ENCODE results near the gene CCDC92.

CCDC92 gene

DNA sequence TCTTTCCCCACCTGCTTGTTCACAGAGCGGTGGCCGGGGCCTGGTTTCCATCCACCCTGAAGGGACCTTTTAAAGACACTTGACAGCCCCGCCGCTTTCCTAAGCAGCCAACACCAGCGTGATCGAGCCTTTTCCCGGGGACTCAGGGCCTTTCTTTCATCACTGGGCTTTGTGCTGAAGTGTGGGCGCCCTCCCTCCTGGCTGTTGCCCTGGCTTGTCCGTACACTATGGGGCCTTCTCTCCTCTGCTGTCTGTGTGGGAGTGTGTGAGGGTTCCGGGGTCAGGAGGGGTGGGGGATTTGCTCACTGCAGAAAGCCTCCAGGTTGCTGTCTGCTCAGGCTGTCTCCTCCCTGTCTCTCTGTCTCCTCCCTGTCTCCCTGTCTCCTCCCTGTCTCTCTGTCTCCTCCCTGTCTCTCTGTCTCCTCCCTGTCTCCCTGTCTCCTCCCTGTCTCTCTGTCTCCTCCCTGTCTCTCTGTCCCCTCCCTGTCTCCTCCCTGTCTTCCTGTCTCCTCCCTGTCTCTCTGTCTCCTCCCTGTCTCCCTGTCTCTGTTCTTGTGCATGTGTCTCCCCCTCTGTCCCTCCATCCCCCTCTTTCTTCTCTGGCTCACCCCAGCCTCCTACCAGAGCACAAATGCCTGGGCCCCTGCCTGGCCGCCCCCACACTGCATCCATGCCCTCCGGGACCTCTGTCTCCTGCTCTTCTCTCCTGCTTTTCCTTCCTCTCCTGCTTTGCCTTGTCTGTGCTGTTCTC lies 64.7 kb downstream of the CCDC92 start:
- DNase-seq = no peak

DNA sequence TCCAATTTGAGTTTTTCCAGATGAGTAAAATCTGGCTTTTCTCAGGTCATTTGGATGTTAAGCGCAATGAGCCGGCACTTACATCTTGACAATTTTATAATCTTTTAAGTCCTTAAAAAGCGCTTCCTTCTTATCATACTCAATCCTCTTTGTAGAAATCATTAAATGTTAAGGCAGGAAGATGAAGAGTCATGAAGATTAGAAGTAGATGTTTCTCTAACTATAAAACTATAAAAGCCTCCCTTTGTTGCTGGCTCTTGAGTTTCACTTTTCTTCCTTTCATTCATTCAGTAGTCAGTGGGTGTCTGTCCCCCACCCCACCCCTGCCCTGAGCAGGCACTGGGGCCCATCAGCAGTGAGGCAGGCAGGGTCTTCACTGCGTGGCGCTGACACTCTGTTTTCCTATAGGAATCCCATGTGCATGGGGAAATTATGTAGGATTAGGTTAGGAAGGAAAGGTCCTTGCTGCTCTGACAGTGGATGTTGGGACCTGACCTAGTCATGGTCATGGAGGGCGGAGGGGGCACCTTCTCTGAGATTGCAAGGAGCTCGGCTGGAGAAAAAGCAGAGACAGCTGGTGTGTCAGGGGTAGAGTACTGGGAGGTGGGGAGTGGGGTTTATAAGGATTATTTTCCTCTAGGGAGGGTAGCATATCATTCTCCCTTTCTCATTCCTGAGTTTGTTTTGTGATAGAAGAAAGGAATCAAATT lies 65.8 kb downstream of the CCDC92 start:
- no peak for DNase-seq

DNA sequence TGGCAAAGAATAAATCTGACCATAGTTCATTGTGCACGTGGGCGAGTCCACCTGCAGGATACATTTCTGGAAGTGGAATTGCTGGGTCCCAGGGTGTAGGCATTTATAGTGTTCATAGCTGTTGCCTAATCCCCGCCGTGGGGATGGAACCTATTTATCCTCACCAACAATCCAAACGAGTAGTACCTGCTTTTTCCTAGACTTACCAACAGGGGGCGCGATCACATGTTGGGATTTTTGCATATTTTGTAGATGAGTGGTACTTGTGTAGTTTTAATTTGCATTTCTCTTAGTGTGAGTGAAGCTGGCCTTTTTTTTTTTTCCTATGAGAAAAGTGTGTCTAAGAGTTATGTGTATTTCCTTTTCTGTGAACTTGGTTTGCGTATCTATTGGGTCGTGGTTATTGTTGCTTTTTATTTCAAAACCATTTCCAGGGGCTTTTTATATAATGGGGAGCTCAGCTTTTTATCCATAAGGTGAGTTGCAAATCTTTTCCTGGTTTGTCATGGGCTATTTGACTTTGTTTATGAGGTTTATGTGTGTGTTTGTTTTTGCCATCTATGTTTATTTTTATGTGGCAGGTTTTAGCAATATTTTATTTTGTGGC lies 67.2 kb downstream of the CCDC92 start:
- DNase-seq = peak; percentile 53

DNA sequence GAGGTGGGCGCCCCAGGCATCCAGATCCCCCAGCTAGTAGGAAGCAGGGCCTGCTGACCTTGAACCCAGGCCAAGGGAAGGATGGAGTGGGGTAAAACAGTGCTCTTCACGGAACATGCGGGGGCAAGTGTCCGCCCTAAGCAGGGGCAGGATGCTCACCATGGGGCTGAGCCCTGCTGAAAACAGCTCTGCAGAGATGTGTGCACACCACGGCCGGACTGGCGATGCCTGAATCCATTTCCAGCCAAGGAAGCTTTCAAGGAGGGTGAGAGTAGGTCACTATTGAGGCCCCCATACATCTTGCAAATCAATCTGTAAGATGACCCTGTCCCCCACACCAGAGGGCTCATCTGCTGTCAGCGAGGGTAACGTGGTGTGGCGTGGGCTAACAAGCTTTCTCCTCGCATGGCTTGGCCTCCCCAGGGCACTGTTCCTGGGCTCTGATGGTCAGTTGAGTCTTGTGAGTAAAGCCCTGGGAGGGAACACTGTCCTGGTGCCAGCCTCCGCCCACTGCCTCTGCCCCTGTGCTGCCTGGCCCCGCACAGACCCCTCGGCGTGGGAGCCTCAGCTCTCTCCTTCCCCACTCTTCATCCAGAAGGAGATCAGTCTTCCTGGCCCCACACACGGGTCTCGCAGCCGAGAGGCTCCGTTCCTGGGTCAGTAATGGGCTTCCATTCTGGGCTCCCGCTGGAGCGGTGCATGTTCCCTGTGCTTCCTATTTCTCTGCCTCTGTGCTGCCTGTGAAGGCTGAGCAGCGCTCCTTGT lies 69.1 kb downstream of the CCDC92 start:
- DNase-seq = no peak

- no peak for DNase-seq
Observed at GRCh38 chr12:123902821-123903220, 69.8 kb downstream of the CCDC92 start.

GRCh38 chr12:123900871-123901376 lies 71.7 kb downstream of the CCDC92 start:
- peak; percentile 24 for DNase-seq

DNA sequence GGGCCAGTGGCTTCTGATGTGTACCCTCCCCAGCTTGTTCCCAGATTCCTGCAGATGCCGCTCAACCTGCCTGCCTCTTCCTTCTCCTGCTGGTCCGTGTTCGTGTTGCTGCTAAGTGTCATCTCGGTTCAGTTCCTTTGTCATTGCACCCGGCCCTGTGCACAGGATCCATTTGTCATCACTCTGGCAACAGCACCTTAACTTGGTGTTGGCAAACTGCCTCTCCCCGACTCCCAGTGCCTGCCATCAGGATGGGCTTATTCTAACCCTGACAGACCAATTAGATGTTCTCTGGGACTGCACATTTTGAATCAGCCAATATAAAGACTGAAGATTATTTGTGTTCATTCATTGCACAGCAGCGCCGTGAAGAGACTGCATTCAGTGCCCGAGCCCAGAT lies 73.3 kb downstream of the CCDC92 start:
- DNase-seq = no peak

DNA sequence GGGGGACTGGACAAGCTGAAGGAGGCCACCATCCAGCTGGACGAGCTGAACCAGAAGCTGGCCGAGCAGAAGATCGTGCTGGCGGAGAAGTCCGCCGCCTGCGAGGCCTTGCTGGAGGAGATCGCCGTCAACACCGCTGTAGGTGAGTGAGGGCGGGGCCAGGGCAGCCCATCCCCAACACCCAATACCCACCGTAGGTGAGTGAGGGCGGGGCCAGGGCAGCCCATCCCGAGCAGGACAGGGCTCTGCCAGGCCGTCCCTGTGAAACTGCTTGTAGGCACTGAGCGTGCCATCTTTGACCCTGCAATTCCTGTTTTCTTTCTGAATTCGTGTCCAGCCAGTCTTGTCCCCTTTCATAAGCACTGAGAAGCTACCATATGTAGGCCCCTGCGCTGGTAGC lies 74.0 kb downstream of the CCDC92 start:
- no peak for DNase-seq

DNA sequence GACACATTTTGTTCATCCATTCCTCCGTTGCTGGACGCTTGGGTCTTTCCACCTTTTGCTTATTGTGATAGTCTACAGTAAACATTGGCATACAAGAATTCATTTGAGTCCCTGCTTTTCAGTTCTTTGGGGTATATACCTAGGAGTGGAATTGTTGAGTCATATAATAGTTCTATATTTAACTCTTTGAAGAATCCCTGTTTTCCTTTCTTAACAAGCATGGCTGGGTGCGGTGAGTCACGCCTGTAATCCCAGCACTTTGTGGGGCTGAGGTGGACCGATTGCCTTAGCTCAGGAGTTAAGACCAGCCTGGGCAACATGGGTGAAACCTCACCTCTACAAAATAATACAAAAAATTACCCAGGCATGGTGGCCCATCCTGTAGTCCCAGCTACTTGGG lies 75.4 kb downstream of the CCDC92 start:
- DNase-seq = no peak

- DNase-seq = no peak
Observed at GRCh38 chr12:123896767-123897166, 75.9 kb downstream of the CCDC92 start.

GRCh38 chr12:123895451-123895850 lies 77.2 kb downstream of the CCDC92 start:
- no peak for DNase-seq

- DNase-seq = no peak
Observed at GRCh38 chr12:123894823-123895345, 77.7 kb downstream of the CCDC92 start.

- no peak for DNase-seq
Observed at GRCh38 chr12:123893276-123893675, 79.4 kb downstream of the CCDC92 start.

DNA sequence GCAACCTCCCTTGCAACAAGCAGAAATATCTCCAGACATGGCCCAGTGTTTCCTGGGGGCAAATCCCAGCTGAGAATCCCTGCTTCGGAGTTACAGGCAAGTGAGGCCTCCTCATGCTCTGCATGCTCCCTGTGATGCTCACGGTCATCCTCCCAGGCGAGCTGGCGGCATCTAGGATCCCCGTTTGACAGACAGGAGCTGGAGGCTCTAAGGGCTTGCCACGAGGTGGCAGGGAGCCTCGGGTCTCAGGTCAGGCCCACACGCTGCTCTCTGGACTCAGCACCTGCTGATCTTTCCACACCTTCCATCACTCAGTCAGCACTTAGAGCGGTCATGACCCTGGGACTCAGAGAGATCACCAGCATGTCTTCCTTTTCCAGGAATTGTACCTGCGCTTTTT lies 79.8 kb downstream of the CCDC92 start:
- no peak for DNase-seq

DNA sequence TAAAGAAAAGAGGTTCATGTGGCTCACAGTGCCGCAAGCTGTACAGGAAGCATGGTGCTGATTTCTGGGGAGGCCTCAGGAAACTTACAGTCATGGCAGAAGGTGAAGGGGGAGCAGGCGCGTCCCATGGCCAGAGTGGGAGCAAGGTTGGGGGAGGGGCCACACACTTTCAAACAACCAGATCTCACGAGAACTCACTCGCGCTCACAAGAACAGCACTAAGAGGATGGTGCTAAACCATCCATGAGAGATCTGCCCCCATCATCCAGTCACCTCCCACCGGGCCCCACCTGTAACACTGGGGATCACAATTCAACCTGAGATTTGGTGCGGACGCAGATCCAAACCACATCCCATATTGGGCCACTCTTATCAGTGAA lies 80.5 kb downstream of the CCDC92 start:
- no peak for DNase-seq

GRCh38 chr12:123891516-123892179 lies 81.0 kb downstream of the CCDC92 start:
- DNase-seq = no peak

GRCh38 chr12:123891011-123891410 lies 81.6 kb downstream of the CCDC92 start:
- no peak for DNase-seq

DNA sequence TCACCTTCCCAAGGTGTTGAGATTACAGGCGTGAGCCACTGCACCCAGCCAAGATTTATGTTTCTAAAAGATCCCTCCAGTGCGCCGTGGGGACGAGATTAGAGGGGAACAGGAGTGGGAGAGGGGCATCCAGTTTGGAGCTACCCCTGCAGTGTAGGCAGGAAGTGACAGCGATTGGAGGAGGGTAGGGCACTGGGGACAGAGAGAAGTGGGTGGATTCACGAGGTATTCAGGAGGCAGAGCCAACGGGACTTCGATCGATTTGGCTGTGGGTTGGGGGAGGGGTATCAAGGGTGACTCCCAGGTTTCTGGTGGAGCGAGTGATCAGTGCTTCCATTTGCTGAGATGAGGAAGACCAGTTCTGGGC lies 82.1 kb downstream of the CCDC92 start:
- DNase-seq = no peak

GRCh38 chr12:123889848-123890535 lies 82.6 kb downstream of the CCDC92 start:
- DNase-seq = no peak

GRCh38 chr12:123888989-123889388 lies 83.6 kb downstream of the CCDC92 start:
- DNase-seq = no peak

DNA sequence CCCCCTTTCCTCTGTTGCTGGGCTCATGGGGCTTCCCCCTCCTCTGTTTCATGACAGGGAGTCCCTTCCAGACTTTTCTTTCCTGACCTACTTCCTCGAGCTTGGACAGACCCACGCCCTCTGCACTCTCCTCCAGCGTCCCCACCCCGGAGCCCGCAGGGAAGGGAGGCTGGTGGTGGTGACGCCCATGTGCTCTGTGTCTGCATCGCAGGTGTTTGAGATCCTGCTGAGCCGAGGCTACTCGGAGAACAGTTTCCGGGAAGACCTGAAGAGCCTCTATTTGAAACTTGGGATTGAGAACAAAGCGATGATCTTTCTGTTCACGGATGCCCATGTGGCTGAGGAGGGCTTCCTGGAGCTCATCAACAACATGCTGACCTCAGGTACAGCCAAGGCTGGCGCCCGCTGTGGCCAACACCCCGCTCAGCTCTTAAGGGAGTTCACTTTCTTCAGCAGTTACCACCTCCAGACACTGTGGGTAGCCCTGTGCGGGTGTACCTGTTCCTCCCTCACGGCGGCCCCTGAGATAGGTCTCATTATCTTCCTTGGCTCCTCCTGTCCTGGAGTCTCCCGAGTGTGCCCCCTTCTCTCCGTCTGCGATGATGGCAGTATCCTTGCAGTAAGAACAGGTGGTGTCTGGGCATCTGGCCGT lies 85.6 kb downstream of the CCDC92 start:
- DNase-seq = no peak
